Vagina (tissue), 2 donors: ENCODE results near the gene SAT2. TPM values are rescaled to one million over a fixed set of nuclear protein-coding genes. Genes with fewer than 3 reads are reported as not detected.

Source experiments
- DNase-seq, 2 donors: peaks; one replicate each; pipeline ENCODE4 v3.0.0-alpha.2; 2017; ENCODE audit errors: extremely low spot score in 2 of 2
- H3K27ac ChIP-seq: fragments of 200-600 bp; sonication (generic); one replicate; pipeline ENCODE4 v1.5.1; 2019
- H3K27me3 ChIP-seq: fragments of 200-600 bp; sonication (generic); one replicate; pipeline ENCODE4 v1.5.1; 2019
- H3K36me3 ChIP-seq, 2 donors: fragments of 200-600 bp; sonication (generic); one replicate each; pipeline ENCODE4 v1.5.1; 2017 to 2019
- H3K4me1 ChIP-seq: fragments of 200-600 bp; sonication (generic); one replicate; pipeline ENCODE4 v1.5.1; 2019
- H3K4me3 ChIP-seq, 2 donors: fragments of 200-600 bp; sonication (generic); 1 replicate in 1 of 2; 2 replicates in 1 of 2; pipeline ENCODE4 v1.5.1; 2016 to 2019
- H3K9me3 ChIP-seq: fragments of 200-600 bp; sonication (generic); one replicate; pipeline ENCODE4 v1.5.1; 2019
- CTCF ChIP-seq, 3 experiments: fragments of 450-650 bp in 2 of 3; fragments of 200-600 bp in 1 of 3; sonication (generic) in 1 of 3; IDR thresholded peaks; one replicate each; pipeline ENCODE4 v1.5.1; 2017 to 2019; ENCODE audit warnings: antibody characterized with exemption in 3 of 3, mild to moderate bottlenecking in 2 of 3, moderate library complexity in 2 of 3
- POLR2A ChIP-seq, 2 donors: fragments of 450-650 bp; IDR thresholded peaks; one replicate each; pipeline ENCODE4 v1.6.1; 2017; ENCODE audit warnings: antibody characterized with exemption in 2 of 2, mild to moderate bottlenecking in 2 of 2, moderate library complexity in 2 of 2
- POLR2AphosphoS5 ChIP-seq, 2 donors: sonication (generic); formaldehyde crosslinking; IDR thresholded peaks; one replicate each; pipeline ENCODE4 v1.9.0; 2017; ENCODE audit warnings: antibody characterized with exemption in 2 of 2, mild to moderate bottlenecking in 2 of 2, low read depth in 1 of 2; ENCODE audit not compliant: insufficient read depth in 1 of 2
- intact Hi-C: fragments of 100-400 bp; cut with DNase I; formaldehyde crosslinking; loops from one replicate; pipeline ENCODE4 v1.15.1; 2023
- total RNA-seq: library from RNA; depleted of rRNA; stranded (reverse); fragments of >200 nt; gene quantifications from one replicate; pipeline ENCODE4 v1.2.3, GENCODE V29; 2016

The SAT2 gene
- 69.7 TPM for total RNA-seq

DNA sequence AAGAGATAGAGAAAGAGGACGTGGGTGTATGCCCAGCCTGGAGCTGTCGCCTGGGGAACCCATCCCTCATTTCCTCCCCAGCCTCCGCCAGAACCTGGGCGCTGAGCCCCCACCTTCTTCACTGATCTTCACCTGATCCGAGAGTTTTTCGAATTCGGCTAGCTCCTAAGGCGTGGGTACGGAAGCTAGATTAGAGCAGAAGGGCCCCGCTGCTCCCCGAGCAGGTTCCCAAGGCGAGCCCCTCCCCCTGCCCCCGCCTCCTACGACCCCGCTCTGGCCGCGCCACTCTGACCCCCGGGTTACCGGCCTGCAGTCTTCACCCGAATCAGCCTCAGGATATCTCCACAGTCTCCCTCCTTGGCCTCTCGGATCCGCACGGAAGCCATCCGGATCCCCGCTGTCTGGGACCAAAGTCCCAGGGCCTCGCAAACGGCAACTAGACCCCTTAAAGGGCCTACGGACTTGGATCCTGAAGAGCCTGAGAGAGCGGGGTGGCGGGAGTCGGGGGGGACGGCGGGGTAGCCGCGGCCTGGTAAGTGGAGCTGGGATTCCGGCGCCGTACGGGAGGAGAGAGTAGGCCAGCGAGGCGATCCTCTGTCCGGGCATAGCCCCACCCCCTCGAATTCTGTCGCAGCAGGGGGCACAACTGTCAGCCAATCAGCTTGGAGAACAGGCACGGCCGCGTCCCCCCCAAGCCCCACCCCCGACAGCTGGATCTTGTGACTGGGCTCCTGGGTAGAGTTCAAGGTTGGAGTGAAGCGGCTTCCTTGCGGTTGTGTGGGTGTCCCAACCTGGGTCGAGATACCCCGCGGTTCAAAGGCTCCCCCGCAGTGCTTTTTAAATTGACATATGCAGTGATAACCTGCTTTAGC lies at the start of gene SAT2:
Gene SAT2, minus strand, starts transcription at position 572 of the 872 bp plus-strand sequence. Its CDS starts 186 bp downstream, at position 386.
- DNase-seq = peak in 1 of 2 donors; percentile 98
- H3K36me3 ChIP-seq = no peaks in the 10 kb centered on the region
- TF ChIP-seq CTCF (IDR thresholded peaks at IDR 0.05) = no peak
- TF ChIP-seq POLR2AphosphoS5 (IDR thresholded peaks at IDR 0.05; ENCODE audit: insufficient read depth in 1 of 2, low read depth in 1 of 2) = peak; percentile 59 to 94
- TF ChIP-seq POLR2A (IDR thresholded peaks at IDR 0.05) = peak in 1 of 2 donors; percentile 77
- intact Hi-C loops = loop anchor here (2.0 to 5.0 kb wide), 2 partner anchors 57 to 210 kb away; no protein-coding TSS in a partner anchor
- H3K4me3 ChIP-seq = peak within 1 kb of the TSS; percentile 83 to 98
- peak within 1 kb of the TSS; percentile 93 for H3K27ac ChIP-seq
- H3K9me3 ChIP-seq = no peaks in the 10 kb centered on the region
- H3K4me1 ChIP-seq = peaks cover 9% of the 10 kb centered on the region
- H3K27me3 ChIP-seq = no peaks in the 10 kb centered on the region

- H3K4me1 ChIP-seq = no peaks in the 10 kb centered on the region
- H3K4me3 ChIP-seq = no peak overlapping the region
- no peak for DNase-seq
- TF ChIP-seq POLR2AphosphoS5 (IDR thresholded peaks at IDR 0.05; ENCODE audit: insufficient read depth in 1 of 2, low read depth in 1 of 2) (no peak), CTCF (IDR thresholded peaks at IDR 0.05) (no peak), POLR2A (IDR thresholded peaks at IDR 0.05) (no peak)
- intact Hi-C loops = no loop called here
- H3K9me3 ChIP-seq = no peaks in the 10 kb centered on the region
- no peak overlapping the region for H3K27ac ChIP-seq
- H3K27me3 ChIP-seq = no peaks in the 10 kb centered on the region
- H3K36me3 ChIP-seq = peaks cover 6 to 48% of the 10 kb centered on the region in 2 donors
These were observed 48.9 kb upstream of the SAT2 start for GRCh38 chr17:7676533-7676932.

GRCh38 chr17:7674934-7675333 lies 47.3 kb upstream of the SAT2 start:
- no peak overlapping the region for H3K27ac ChIP-seq
- no peak for TF ChIP-seq POLR2AphosphoS5 (IDR thresholded peaks at IDR 0.05; ENCODE audit: insufficient read depth in 1 of 2, low read depth in 1 of 2)
- no peak for TF ChIP-seq POLR2A (IDR thresholded peaks at IDR 0.05)
- no peak for TF ChIP-seq CTCF (IDR thresholded peaks at IDR 0.05)
- H3K27me3 ChIP-seq = no peaks in the 10 kb centered on the region
- H3K4me1 ChIP-seq = no peaks in the 10 kb centered on the region
- intact Hi-C loops = no loop called here
- no peak for DNase-seq
- H3K9me3 ChIP-seq = no peaks in the 10 kb centered on the region
- H3K4me3 ChIP-seq = no peak overlapping the region
- H3K36me3 ChIP-seq = peaks cover 6 to 61% of the 10 kb centered on the region in 2 donors

DNA sequence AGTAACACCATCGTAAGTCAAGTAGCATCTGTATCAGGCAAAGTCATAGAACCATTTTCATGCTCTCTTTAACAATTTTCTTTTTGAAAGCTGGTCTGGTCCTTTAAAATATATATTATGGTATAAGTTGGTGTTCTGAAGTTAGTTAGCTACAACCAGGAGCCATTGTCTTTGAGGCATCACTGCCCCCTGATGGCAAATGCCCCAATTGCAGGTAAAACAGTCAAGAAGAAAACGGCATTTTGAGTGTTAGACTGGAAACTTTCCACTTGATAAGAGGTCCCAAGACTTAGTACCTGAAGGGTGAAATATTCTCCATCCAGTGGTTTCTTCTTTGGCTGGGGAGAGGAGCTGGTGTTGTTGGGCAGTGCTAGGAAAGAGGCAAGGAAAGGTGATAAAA lies 45.6 kb upstream of the SAT2 start:
- H3K36me3 ChIP-seq = peaks cover 6 to 78% of the 10 kb centered on the region in 2 donors
- intact Hi-C loops = no loop called here

More for the DNA sequence above, 45.6 kb upstream of the SAT2 start:
- DNase-seq = no peak
- no peak for TF ChIP-seq CTCF (IDR thresholded peaks at IDR 0.05)
- no peak for TF ChIP-seq POLR2A (IDR thresholded peaks at IDR 0.05)
- no peak for TF ChIP-seq POLR2AphosphoS5 (IDR thresholded peaks at IDR 0.05; ENCODE audit: insufficient read depth in 1 of 2, low read depth in 1 of 2)
- H3K9me3 ChIP-seq = no peaks in the 10 kb centered on the region
- H3K27me3 ChIP-seq = no peaks in the 10 kb centered on the region
- no peaks in the 10 kb centered on the region for H3K4me1 ChIP-seq
- no peak overlapping the region for H3K4me3 ChIP-seq
- H3K27ac ChIP-seq = no peak overlapping the region
